Erythroblast (primary cell): ENCODE measurements around the gene NFIA.

Experiments used
- GATA1 ChIP-seq: IDR thresholded peaks from 2 replicates; pipeline ENCODE4 v1.6.1; 2011; ENCODE audit warnings: low read depth, mild to moderate bottlenecking, control low read depth, low read length, moderate library complexity
- POLR2A ChIP-seq: IDR thresholded peaks from 2 replicates; pipeline ENCODE4 v1.6.1; 2011; ENCODE audit warnings: mild to moderate bottlenecking, low read length

DNA sequence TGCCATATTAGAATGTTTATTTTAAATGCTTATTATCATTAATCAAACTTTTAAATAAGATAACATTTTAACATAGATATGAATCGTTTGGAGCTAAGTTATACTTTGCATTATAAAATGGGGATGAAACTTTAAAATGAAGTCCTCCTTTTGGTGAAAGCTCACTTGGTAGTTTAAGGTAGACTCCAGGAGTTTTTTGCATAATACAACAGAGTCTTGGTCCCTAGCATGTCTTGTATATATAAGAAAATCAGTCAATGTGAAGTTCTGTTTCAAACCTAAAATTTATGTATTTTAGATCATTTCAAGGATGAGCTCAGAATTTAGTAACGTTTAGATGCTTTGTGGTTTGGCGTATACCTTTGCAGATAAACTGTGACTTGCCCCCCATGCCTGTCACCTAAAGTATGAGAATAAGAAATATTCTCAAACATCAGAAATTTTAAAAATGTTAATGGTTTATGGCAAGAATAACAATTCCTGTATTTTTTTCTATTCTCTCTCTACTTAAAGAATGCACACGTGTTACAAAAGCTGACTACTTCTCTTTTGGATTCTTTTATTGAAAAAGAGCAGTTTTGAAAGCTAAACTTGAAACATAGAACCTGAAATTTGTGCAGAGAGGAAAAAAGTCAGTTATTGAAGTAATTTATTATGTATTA, 3.8 kb downstream of the NFIA start:
- TF ChIP-seq POLR2A (no peak), GATA1 (no peak)
